ENCODE results near the gene ECSCR. TPM values are rescaled to one million over a fixed set of nuclear protein-coding genes. Genes with fewer than 3 reads are reported as not detected.

The ECSCR gene
- total and polyA plus RNA-seq, 2 of the 8 experiments (the other 6 are each of a cell fraction or from before 2014, with no cell fraction given) = 2.7 to 7.2 TPM

DNA sequence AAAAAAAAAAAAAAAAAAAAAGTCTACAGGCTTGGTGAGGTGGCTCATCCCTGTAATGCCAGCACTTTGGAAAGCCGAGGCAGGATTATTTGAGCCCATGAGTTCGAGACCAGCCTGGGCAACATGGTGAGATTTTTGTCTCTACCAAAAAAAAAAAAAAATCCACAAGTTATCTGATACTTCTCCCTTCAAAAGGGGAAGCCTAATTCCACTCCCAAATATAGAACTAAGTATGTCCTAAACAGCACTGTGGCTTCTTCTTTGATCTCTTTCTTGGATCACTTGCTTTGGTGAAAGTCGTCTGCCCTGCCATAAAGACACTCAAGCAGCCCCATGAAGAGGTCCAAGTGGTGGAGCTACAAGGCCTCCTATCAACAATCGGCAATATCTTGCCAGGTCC, 38.8 kb upstream of the ECSCR start:
- H3K79me1 ChIP-seq (ENCODE audit: low read depth, low read length) = no peaks in the 10 kb centered on the region

More for the DNA sequence above, 38.8 kb upstream of the ECSCR start:
- Histone ChIP-seq H3K56ac (replicated peaks; ENCODE audit: insufficient read length, low read depth, low read length) (no peak overlapping the region), H4K5ac (ENCODE audit: insufficient read length, low read depth, low read length) (no peak overlapping the region), H4K8ac (ENCODE audit: extremely low read depth, insufficient read depth, low read length) (no peak overlapping the region; the same call in 1 of the 2 replicates), H3K18ac (ENCODE audit: extremely low read depth, low read length) (no peak overlapping the region), H3K27ac (ENCODE audit: low read depth, low read length) (no peak overlapping the region), H3K23ac (ENCODE audit: insufficient read length) (no peak overlapping the region), H2AFZ (ENCODE audit: low read length) (no peak overlapping the region), H3K4me1 (replicated peaks in 1 of 4; ENCODE audit: control insufficient read depth in 3 of 4, insufficient read depth in 4 of 4, low read length in 3 of 4) (peaks cover 0 to 10% (median 3%) of the 10 kb centered on the region in 4 experiments; a peak in 4 of 7 replicates), H3K9me3 (ENCODE audit: insufficient read depth in 2 of 2, low read depth in 1 of 2, low read length in 1 of 2) (peaks cover 0 to 3% of the 10 kb centered on the region in 2 experiments; a peak in 1 of 4 replicates), H3K27me3 (replicated peaks in 1 of 4; ENCODE audit: control insufficient read depth in 3 of 4, extremely low read depth in 1 of 4, insufficient read depth in 3 of 4, low read length in 3 of 4) (no peaks in the 10 kb centered on the region), H2BK12ac (ENCODE audit: low read depth, low read length) (no peak overlapping the region), H2BK120ac (replicated peaks; ENCODE audit: low read depth, low read length) (no peak overlapping the region), H3K4me3 (ENCODE audit: extremely low read depth in 1 of 4, insufficient read depth in 2 of 4, low read depth in 3 of 4, low read length in 4 of 4) (no peak overlapping the region), H2BK5ac (ENCODE audit: low read depth, low read length) (no peak overlapping the region), H3K4me2 (ENCODE audit: insufficient read depth in 1 of 2, low read depth in 2 of 2, low read length in 2 of 2) (no peak overlapping the region), H4K20me1 (replicated peaks in 1 of 2; ENCODE audit: control insufficient read depth in 1 of 2, insufficient read depth in 2 of 2, low read length in 2 of 2) (no peaks in the 10 kb centered on the region), H3K4ac (replicated peaks; ENCODE audit: insufficient read length, low read depth, low read length) (no peak overlapping the region), H4K91ac (replicated peaks; ENCODE audit: insufficient read length, low read length) (no peak overlapping the region), H3K23me2 (ENCODE audit: low read depth, low read length) (0 out of 2 replicates have a peak, but pooled peaks cover 2% of the 10 kb centered on the region), H2AK5ac (ENCODE audit: low read depth, low read length) (no peak overlapping the region), H3K79me2 (ENCODE audit: control insufficient read depth in 1 of 2, insufficient read depth in 2 of 2, low read length in 2 of 2) (no peaks in the 10 kb centered on the region), H3K36me3 (ENCODE audit: control insufficient read depth in 2 of 4, insufficient read depth in 4 of 4, low read length in 3 of 4) (no peaks in the 10 kb centered on the region), H3K14ac (ENCODE audit: insufficient read length) (no peak overlapping the region), H3K9ac (replicated peaks in 1 of 4; ENCODE audit: extremely low read depth in 1 of 4, low read depth in 3 of 4, low read length in 3 of 4) (no peak overlapping the region), H2BK20ac (ENCODE audit: low read length) (no peak overlapping the region), H2BK15ac (ENCODE audit: low read length) (no peak overlapping the region)
- DNase-seq (ENCODE audit: low read depth in 1 of 2, low spot score in 2 of 2) = no peak
- ChIA-PET CTCF (ENCODE audit: partially characterized antibody) (interaction anchor here (1.1 to 12.9 kb wide), 5 partner anchors 12 to 79 kb away, joined by 3 to 122 read pairs (median 20); partner anchors contain the start of gene STING1), POLR2A (ENCODE audit: partially characterized antibody) (interaction anchor here (0.8 to 2.1 kb wide), 3 partner anchors 8 to 62 kb away, joined by 3 to 6 read pairs (median 6); partner anchors contain the start of gene DNAJC18)
- FAIRE-seq = no peak
- WGBS, 2 experiments (ENCODE audit: extremely low coverage in 1 of 2, insufficient coverage in 1 of 2, insufficient read length in 1 of 2, insufficient replicate concordance in 2 of 2, low coverage in 1 of 2, low lambda C conversion rate in 2 of 2, missing lambda C conversion rate in 1 of 2) = 94% methylated on average over 4 of the region's 4 CpGs; no CpG with 5 or more reads in 1 of the 2 experiments
